Naive B cell (primary cell): ENCODE measurements around the gene PSME3. TPM values are rescaled to one million over a fixed set of nuclear protein-coding genes. Genes with fewer than 3 reads are reported as not detected.

Experiments
- polyA plus RNA-seq, 6 donors: library from polyadenylated mRNA; unstranded; fragments of 300-500 nt; fragmentation: Illumina TruSeq; gene quantifications; one replicate each; pipeline ENCODE4 v1.2.3, GENCODE V29; 2021; ENCODE audit warnings: low read depth in 6 of 6

Gene PSME3
- polyA plus RNA-seq, 6 donors from 2014 or later, result 92.2 to 148 (median 115) TPM

Other genes starting within 250 kb of the PSME3 start
- gene RETREG3, start 224.0 kb upstream of the PSME3 start, polyA plus RNA-seq, result 100 to 1,000 TPM; 132 to 161 (median 140) TPM
- gene TUBG1, start 223.7 kb upstream of the PSME3 start, polyA plus RNA-seq, result 10 to 100 TPM in 1 of 6 donors, 1 to 10 TPM in 4, not detected in 1; 4.2 to 10.2 (median 6.8) TPM
- 1 to 10 TPM in 5 of 6 donors, under 1 TPM in 1; 0.39 to 3.3 (median 1.5) TPM for gene TUBG2, start 174.1 kb upstream of the PSME3 start, polyA plus RNA-seq
- gene PLEKHH3, start 156.4 kb upstream of the PSME3 start, polyA plus RNA-seq, result not detected
- 1 to 10 TPM in 1 of 6 donors, under 1 TPM in 2, not detected in 3; 0.27 to 1.8 (median 0.93) TPM for gene CCR10, start 151.6 kb upstream of the PSME3 start, polyA plus RNA-seq
- gene CNTNAP1, start 150.9 kb upstream of the PSME3 start, polyA plus RNA-seq, result under 1 TPM in 5 of 6 donors, not detected in 1; 0.19 to 1.00 (median 0.39) TPM
- 10 to 100 TPM in 5 of 6 donors, 1 to 10 TPM in 1; 8.2 to 63.4 (median 47.3) TPM for gene EZH1, start 88.4 kb upstream of the PSME3 start, polyA plus RNA-seq
- not detected for gene RAMP2, start 72.2 kb upstream of the PSME3 start, polyA plus RNA-seq
- 10 to 100 TPM; 44.3 to 61.0 (median 56.5) TPM for gene VPS25, start 59.9 kb upstream of the PSME3 start, polyA plus RNA-seq
- under 1 TPM in 1 of 6 donors, not detected in 5; 0.10 TPM for gene WNK4, start 52.8 kb upstream of the PSME3 start, polyA plus RNA-seq
- 100 to 1,000 TPM; 117 to 157 (median 133) TPM for gene COA3, start 34.7 kb upstream of the PSME3 start, polyA plus RNA-seq
- under 1 TPM in 5 of 6 donors, not detected in 1; 0.17 to 0.74 (median 0.70) TPM for gene CNTD1, start 34.5 kb upstream of the PSME3 start, polyA plus RNA-seq
- gene BECN1, start 9.1 kb upstream of the PSME3 start, polyA plus RNA-seq, result 100 to 1,000 TPM; 136 to 212 (median 150) TPM
- gene AOC2, start 11.2 kb downstream of the PSME3 start, polyA plus RNA-seq, result under 1 TPM in 2 of 6 donors, not detected in 4; 0.24 to 0.43 TPM
- gene AOC3, start 17.8 kb downstream of the PSME3 start, polyA plus RNA-seq, result not detected
- gene G6PC1, start 67.4 kb downstream of the PSME3 start, polyA plus RNA-seq, result not detected
- 10 to 100 TPM; 34.4 to 58.3 (median 41.2) TPM for gene AARSD1, start 131.1 kb downstream of the PSME3 start, polyA plus RNA-seq
- gene PTGES3L, start 146.7 kb downstream of the PSME3 start, polyA plus RNA-seq, result under 1 TPM in 3 of 6 donors, not detected in 3; 0.33 to 0.47 (median 0.45) TPM
- gene RUNDC1, start 147.2 kb downstream of the PSME3 start, polyA plus RNA-seq, result 10 to 100 TPM; 15.3 to 39.6 (median 26.2) TPM
- gene RPL27, start 165.0 kb downstream of the PSME3 start, polyA plus RNA-seq, result 1,000 to 10,000 TPM; 1,305 to 2,435 (median 1,972) TPM
- gene IFI35, start 173.4 kb downstream of the PSME3 start, polyA plus RNA-seq, result 10 to 100 TPM; 47.6 to 83.6 (median 59.1) TPM
- 10 to 100 TPM; 63.2 to 76.5 (median 74.6) TPM for gene VAT1, start 189.0 kb downstream of the PSME3 start, polyA plus RNA-seq
- under 1 TPM in 5 of 6 donors, not detected in 1; 0.11 to 0.30 (median 0.22) TPM for gene RND2, start 191.8 kb downstream of the PSME3 start, polyA plus RNA-seq